ENCODE results near the gene AMHR2.

DNA sequence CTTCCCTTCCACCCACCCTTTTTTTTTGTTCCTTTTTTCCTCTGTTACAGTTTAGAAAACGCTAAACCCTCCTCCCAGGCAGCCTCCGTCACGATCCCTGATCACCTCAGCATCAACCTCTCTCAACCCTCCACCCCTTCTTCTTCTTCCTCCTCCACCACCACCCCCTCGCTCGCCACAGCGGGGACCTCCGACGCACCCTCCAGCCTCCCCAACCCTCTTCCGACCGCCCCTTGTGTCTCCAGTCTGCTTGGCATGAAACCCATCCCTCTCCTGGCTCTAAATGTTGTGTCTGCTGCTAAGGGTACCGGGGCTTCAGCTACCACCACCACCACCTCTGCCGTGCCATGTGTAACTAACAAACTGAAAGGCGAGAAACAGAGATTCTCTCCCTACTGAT is 51.2 kb downstream of the AMHR2 start:
- TF ChIP-seq, protein P1, sequence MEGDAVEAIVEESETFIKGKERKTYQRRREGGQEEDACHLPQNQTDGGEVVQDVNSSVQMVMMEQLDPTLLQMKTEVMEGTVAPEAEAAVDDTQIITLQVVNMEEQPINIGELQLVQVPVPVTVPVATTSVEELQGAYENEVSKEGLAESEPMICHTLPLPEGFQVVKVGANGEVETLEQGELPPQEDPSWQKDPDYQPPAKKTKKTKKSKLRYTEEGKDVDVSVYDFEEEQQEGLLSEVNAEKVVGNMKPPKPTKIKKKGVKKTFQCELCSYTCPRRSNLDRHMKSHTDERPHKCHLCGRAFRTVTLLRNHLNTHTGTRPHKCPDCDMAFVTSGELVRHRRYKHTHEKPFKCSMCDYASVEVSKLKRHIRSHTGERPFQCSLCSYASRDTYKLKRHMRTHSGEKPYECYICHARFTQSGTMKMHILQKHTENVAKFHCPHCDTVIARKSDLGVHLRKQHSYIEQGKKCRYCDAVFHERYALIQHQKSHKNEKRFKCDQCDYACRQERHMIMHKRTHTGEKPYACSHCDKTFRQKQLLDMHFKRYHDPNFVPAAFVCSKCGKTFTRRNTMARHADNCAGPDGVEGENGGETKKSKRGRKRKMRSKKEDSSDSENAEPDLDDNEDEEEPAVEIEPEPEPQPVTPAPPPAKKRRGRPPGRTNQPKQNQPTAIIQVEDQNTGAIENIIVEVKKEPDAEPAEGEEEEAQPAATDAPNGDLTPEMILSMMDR (IDR thresholded peaks at IDR 0.05) = no peak
- TF ChIP-seq POLR2A (IDR thresholded peaks at IDR 0.05) = no peak
